ENCODE data around the gene USH2A.

GRCh38 chr1:216173376-216173995 is 249.8 kb downstream of the USH2A start:
- TF ChIP-seq CTCF (IDR thresholded peaks at IDR 0.05; ENCODE audit: insufficient read depth, low read length, poor library complexity, severe bottlenecking) (no peak), EZH2phosphoT487 (conservative IDR thresholded peaks at IDR 0.05; ENCODE audit: low read length) (no peak)

All from SU-DHL-6 (cell line).